MM.1S (cell line): ENCODE results near the gene CNNM1.

Source experiments
- DNase-seq: peaks from one replicate; pipeline ENCODE4 v3.0.0-alpha.2; 2015
- H2AFZ ChIP-seq: fragments of 300-600 bp; sonication (generic); 2 replicates; pipeline ENCODE4 v1.6.0; 2016; ENCODE audit warnings: antibody characterized with exemption, low read length
- H3F3A ChIP-seq: fragments of 300-600 bp; sonication (generic); 2 replicates; pipeline ENCODE4 v1.6.1; 2016; ENCODE audit warnings: mild to moderate bottlenecking, antibody characterized with exemption, low read length, moderate library complexity, mixed read lengths; ENCODE audit not compliant: insufficient read depth
- H3K27ac ChIP-seq: fragments of 300-600 bp; sonication (generic); 2 replicates; pipeline ENCODE4 v1.5.1; 2016; ENCODE audit warnings: mild to moderate bottlenecking, low read length
- H3K27me3 ChIP-seq: fragments of 300-600 bp; sonication (generic); replicated peaks from 2 replicates; pipeline ENCODE4 v1.6.0; 2016; ENCODE audit warnings: low read length; ENCODE audit not compliant: insufficient read depth
- H3K36me3 ChIP-seq: fragments of 300-600 bp; sonication (generic); replicated peaks from 2 replicates; pipeline ENCODE4 v1.6.1; 2016; ENCODE audit warnings: mild to moderate bottlenecking, low read length, mixed read lengths; ENCODE audit not compliant: insufficient read depth
- H3K4me1 ChIP-seq: fragments of 300-600 bp; sonication (generic); 2 replicates; pipeline ENCODE4 v1.6.1; 2016; ENCODE audit warnings: low read length, mixed read lengths
- H3K4me2 ChIP-seq: fragments of 300-600 bp; sonication (generic); 2 replicates; pipeline ENCODE4 v1.6.0; 2016; ENCODE audit warnings: low read depth, low read length
- H3K4me3 ChIP-seq: fragments of 300-600 bp; sonication (generic); 2 replicates; pipeline ENCODE4 v1.5.1; 2016; ENCODE audit warnings: low read length, mixed read lengths
- H3K79me2 ChIP-seq: fragments of 300-600 bp; sonication (generic); 2 replicates; pipeline ENCODE4 v1.6.1; 2016; ENCODE audit warnings: mixed run types, low read length, mixed read lengths
- H3K9ac ChIP-seq: fragments of 300-600 bp; sonication (generic); 2 replicates; pipeline ENCODE4 v1.6.1; 2016; ENCODE audit warnings: low read length, mixed read lengths
- H3K9me2 ChIP-seq: fragments of 300-600 bp; sonication (generic); replicated peaks from 2 replicates; pipeline ENCODE4 v1.6.1; 2016; ENCODE audit warnings: mild to moderate bottlenecking, low read length, mixed read lengths; ENCODE audit not compliant: insufficient read depth
- H3K9me3 ChIP-seq: fragments of 300-600 bp; sonication (generic); replicated peaks from 2 replicates; pipeline ENCODE4 v1.6.1; 2016; ENCODE audit warnings: mild to moderate bottlenecking, low read length, mixed read lengths; ENCODE audit not compliant: insufficient read depth
- H4K20me1 ChIP-seq: fragments of 300-600 bp; sonication (generic); 2 replicates; pipeline ENCODE4 v1.6.1; 2016; ENCODE audit warnings: mild to moderate bottlenecking, low read length, moderate library complexity, mixed read lengths; ENCODE audit not compliant: insufficient read depth
- EZH2 ChIP-seq: fragments of 300-600 bp; sonication (generic); optimal IDR thresholded peaks from 2 replicates; pipeline ENCODE3; 2017; ENCODE audit warnings: low read depth, mild to moderate bottlenecking, antibody characterized with exemption, low read length, mixed read lengths
- EZH2phosphoT487 ChIP-seq: fragments of 300-600 bp; sonication (generic); IDR thresholded peaks from 2 replicates; pipeline ENCODE4 v1.6.1; 2018; ENCODE audit warnings: antibody characterized with exemption, low read length
- TF ChIP-seq, protein P1 (sequence below): fragments of 300-600 bp; sonication (generic); IDR thresholded peaks from 2 replicates; pipeline ENCODE4 v1.5.1; 2016; ENCODE audit warnings: antibody characterized with exemption, low read length, mixed read lengths

The CNNM1 gene

DNA sequence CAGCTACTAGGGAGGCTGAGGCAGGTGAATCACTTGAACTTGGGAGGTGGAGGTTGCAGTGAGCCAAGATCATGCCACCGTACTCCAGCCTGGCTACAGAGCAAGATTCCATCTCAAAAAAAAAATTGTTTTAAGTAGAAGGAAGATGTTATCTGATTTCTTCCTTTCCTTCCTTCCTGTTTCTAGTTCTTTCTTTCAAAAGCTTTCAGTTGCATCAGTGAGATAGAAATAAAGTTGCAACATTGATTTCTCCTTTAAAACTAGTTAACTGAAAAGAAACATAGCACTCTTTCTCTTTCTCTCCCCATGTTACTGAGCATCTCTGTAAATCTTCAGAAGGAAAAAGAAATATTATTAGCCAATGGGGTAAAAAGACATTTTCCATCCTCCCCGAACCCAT is 37.5 kb downstream of the CNNM1 start:
- DNase-seq, result no peak
- Histone ChIP-seq H3K27ac (no peak overlapping the region), H3K9me3 (no peaks in the 10 kb centered on the region), H3K36me3 (no peaks in the 10 kb centered on the region), H3K9me2 (no peaks in the 10 kb centered on the region), H3K4me2 (no peak overlapping the region), H2AFZ (no peak overlapping the region), H4K20me1 (no peaks in the 10 kb centered on the region), H3F3A (no peaks in the 10 kb centered on the region), H3K27me3 (peaks cover 35% of the 10 kb centered on the region), H3K79me2 (no peaks in the 10 kb centered on the region), H3K4me3 (no peak overlapping the region), H3K4me1 (peaks cover 15% of the 10 kb centered on the region), H3K9ac (no peak overlapping the region)
- no peak for TF ChIP-seq EZH2
- TF ChIP-seq, protein P1, sequence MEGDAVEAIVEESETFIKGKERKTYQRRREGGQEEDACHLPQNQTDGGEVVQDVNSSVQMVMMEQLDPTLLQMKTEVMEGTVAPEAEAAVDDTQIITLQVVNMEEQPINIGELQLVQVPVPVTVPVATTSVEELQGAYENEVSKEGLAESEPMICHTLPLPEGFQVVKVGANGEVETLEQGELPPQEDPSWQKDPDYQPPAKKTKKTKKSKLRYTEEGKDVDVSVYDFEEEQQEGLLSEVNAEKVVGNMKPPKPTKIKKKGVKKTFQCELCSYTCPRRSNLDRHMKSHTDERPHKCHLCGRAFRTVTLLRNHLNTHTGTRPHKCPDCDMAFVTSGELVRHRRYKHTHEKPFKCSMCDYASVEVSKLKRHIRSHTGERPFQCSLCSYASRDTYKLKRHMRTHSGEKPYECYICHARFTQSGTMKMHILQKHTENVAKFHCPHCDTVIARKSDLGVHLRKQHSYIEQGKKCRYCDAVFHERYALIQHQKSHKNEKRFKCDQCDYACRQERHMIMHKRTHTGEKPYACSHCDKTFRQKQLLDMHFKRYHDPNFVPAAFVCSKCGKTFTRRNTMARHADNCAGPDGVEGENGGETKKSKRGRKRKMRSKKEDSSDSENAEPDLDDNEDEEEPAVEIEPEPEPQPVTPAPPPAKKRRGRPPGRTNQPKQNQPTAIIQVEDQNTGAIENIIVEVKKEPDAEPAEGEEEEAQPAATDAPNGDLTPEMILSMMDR, result no peak

DNA sequence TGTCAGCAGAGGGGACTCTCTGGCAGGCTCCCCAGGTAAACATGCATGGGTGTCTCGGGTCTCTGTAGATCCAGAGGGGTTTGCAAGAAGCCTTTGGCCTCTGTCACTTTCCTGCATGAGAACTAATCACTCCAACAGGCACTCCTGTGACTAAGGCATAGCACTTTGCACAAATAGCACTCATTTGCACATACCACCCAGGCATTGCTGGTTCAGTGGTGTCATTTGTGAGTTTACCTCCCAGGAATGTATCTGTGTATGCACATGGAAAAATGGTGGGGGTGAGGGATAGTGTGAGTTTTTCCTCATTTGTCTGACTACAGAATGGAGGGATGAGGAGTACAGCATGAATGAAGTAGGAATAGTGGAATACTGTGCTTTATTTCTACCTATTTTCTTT is 39.5 kb downstream of the CNNM1 start:
- no peak for TF ChIP-seq EZH2phosphoT487
- TF ChIP-seq EZH2, result no peak
- TF ChIP-seq, protein P1, result no peak
- H3K9ac ChIP-seq, result no peak overlapping the region
- H3F3A ChIP-seq, result no peaks in the 10 kb centered on the region
- H3K4me3 ChIP-seq, result no peak overlapping the region
- H3K27ac ChIP-seq, result no peak overlapping the region
- no peaks in the 10 kb centered on the region for H3K79me2 ChIP-seq
- no peaks in the 10 kb centered on the region for H3K36me3 ChIP-seq
- H3K4me2 ChIP-seq, result no peak overlapping the region
- H3K9me2 ChIP-seq, result no peaks in the 10 kb centered on the region
- no peak overlapping the region for H2AFZ ChIP-seq
- no peaks in the 10 kb centered on the region for H4K20me1 ChIP-seq
- peaks cover 15% of the 10 kb centered on the region for H3K4me1 ChIP-seq
- peaks cover 53% of the 10 kb centered on the region for H3K27me3 ChIP-seq
- no peaks in the 10 kb centered on the region for H3K9me3 ChIP-seq
- DNase-seq, result no peak

DNA sequence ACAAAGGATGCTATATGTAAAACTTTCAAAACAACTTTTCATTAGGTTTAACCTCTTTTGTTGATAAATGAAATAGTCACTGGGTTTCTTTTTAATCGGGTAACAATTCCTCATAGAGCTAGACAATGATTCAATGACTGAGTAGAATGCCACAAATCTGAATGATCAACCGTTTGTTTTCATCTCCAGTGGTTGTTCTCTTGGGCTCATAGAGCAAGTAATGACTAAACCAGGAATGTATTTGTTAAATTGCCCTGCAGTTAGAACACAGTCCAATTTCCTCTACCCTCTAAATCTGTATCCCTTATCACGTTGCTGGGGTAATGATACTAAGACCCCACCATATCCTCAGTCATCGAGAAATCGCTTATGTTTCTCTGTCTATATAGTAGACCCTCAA is 40.0 kb downstream of the CNNM1 start:
- Histone ChIP-seq H3K9ac (no peak overlapping the region), H4K20me1 (no peaks in the 10 kb centered on the region), H3K27me3 (peaks cover 53% of the 10 kb centered on the region), H3F3A (no peaks in the 10 kb centered on the region), H3K4me1 (peaks cover 15% of the 10 kb centered on the region), H3K27ac (no peak overlapping the region), H2AFZ (no peak overlapping the region), H3K4me3 (no peak overlapping the region), H3K36me3 (no peaks in the 10 kb centered on the region), H3K9me2 (no peaks in the 10 kb centered on the region), H3K4me2 (no peak overlapping the region), H3K79me2 (no peaks in the 10 kb centered on the region), H3K9me3 (no peaks in the 10 kb centered on the region)
- no peak for DNase-seq
- TF ChIP-seq EZH2phosphoT487, result no peak
- TF ChIP-seq, protein P1, result no peak
- TF ChIP-seq EZH2, result no peak
